ENCODE results near the gene MAPK11.

The MAPK11 gene

DNA sequence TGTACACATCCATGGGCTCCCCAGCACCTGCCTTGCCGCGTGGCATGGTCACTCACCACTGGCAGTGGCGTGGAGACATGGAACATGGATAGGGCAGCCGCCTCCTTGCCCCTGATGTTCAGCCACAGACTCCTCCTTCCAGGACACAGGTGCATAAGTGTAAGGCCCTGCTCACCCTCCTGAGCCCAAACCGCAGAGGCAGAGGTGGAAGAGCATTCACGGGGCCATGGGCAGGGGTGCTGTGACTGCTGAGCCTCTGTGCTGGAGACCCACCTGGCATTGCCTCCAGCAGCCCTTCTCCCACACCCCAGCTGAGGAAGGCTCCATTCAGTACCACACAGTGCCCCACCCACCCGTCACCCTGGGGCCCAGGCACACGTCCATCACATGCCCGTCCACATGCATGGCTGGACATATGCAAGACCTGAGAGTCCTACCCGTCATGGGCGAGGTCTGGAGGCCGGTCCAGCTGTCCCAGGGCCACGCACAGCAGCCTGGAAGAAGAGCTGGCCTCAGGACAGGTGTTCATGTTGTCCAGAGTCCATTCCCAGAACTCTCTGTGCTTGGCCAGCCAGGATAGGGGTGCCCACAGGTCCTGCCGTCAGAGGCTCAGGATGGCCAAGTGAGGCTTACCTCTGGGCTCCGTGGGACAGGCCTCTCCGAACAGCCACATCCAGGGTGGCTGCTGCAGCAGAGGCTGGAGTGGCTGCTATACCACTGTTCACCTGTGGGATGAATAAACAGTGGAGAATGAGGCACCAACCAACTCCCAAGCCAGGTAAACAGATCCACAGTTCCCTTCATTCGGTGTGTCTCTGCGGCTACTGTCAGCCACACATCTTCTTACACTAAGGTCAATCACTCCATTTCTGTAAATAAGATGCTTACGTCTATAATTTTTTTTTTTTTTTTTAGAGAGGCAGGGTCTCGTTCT lies 23.7 kb downstream of the MAPK11 start:
- DNase-seq = no peak

- no peak for DNase-seq
These were observed 24.7 kb downstream of the MAPK11 start for GRCh38 chr22:50245214-50246072.

- DNase-seq = peak; percentile 93 to 95
These were observed 25.6 kb downstream of the MAPK11 start, which contains the start of gene TUBGCP6 for GRCh38 chr22:50244420-50245213. TUBGCP6 (minus strand) TSS chr22:50245023; CDS start chr22:50244459, 564 bp downstream.

GRCh38 chr22:50243685-50244419 lies 26.3 kb downstream of the MAPK11 start:
- DNase-seq = peak; percentile 1 to 9

DNA sequence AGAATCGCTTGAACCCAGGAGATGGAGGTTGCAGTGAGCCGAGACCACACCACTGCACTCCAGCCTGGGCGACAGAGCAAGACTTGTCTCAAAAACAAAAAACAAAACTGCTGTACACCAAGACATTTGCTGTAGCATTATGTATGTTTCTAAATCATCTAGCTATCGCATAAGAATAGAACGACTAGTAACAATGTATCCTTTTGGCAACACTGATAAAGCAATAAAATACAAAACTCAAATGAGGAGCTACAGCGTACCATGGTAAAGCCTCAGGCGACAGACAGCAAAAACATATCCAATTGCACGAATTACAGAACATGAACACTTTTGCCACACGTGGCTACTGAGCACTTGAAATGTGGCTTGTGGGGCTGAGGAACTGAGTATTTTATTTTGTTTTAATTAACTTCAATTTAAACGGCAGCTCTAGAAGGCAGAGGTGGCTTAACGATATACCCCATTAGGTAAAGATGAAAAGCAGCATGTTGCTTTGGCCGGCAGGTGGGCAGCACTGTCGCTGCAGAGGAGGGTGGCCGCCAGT lies 27.7 kb downstream of the MAPK11 start:
- no peak for DNase-seq

- DNase-seq = no peak
These were observed 31.4 kb downstream of the MAPK11 start for GRCh38 chr22:50238755-50239154.

DNA sequence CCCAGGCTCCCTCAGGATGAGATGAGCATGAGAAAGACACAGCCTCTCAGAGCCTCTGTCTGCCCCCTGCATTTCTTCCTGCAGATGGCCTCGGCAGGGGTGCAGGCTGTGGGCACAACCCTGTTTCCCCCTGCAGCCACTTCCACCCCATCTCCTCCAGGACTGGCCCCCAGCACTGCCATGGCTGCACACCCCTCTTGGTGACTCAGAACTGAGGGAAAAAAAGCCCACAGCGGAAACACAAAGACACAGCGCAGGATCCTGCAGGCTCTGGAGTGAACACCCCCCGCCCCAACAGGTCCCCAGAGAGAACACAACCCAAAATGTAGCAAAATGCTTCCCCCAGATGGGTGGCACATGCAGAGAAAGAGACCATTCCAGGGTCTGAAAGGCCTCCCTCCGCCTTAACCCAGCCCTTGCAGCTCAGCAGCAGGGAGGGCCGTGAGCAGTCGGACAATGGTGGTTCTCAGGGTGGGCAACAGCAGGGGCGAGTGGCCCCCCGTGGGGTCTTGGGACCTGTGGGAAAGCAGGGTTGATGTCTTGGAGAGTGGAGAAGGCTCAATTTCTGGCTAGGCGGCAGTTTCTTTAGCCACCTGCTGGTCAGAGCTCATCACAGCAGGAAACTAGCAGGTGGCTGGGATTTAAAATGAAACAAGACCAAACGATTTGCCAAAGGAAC lies 33.3 kb downstream of the MAPK11 start:
- peak; percentile 6 to 17 for DNase-seq

- no peak for DNase-seq
These were observed 37.0 kb downstream of the MAPK11 start for GRCh38 chr22:50233223-50233622.

DNA sequence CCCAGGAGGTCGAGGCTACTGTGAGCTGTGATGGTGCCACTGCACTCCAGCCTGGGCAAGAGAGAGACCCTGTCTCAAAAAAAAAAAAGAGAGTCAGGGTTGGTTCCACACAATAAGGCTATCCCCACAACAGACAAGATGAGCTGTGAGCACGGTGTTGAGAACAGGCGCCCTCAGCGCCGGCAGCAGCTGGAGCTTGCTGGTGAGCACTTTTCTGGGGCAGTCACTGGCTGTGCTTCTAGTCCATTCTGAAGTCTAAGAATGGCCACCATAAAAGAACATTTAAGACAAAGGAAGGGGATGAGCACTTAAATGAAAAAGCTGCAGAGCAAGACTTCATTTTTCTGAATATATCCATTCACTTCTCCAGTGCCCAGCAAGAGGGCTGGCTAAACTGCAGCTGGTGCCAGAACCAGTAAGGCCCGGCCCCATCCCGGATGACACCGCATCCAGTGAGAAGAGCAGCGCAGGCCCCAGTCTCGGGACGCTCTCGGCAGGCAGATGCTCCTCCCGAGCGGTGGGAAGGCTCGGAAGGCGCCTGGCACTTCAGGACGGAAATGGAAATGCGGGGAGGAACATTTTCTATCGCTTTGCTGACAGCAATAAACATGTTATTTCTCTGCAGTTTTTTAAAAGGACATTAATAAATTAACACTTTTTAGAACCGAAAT lies 37.6 kb downstream of the MAPK11 start:
- no peak for DNase-seq

DNA sequence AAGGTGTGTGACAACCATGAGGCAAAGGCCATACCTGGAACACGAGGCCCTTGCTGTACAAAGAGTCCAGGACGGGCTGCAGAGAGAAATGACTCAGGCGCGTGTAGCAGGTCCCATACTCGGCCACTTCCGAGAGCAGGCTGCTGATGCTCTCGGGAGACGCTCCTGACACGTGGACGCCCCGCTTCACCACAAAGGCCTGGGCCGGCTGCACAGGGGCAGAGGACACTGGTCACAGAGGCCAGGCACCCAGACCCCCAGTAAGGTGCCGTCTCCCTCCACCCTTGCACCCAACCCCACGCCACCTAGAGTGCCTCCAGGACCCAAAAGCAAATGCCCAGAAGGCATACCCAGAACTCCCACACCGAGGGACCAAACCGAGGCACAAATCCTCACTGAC lies 40.8 kb downstream of the MAPK11 start:
- no peak for DNase-seq

- no peak for DNase-seq
These were observed 41.8 kb downstream of the MAPK11 start for GRCh38 chr22:50228366-50228765.

GRCh38 chr22:50227579-50228215 lies 42.5 kb downstream of the MAPK11 start:
- no peak for DNase-seq

DNA sequence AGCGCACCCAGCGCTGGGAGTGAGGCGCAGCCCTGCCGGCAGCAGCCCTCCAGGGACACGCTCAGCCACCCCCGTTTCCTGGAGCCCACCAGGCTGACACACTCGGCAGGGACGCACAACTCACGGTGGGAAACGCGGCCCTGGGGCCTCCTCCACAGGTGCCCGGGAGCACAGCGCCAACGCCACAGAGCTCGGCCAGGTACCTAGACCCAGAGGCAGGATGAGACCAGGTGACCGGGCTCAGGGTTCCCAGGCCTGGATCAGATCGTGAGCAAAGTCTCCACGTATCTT lies 43.4 kb downstream of the MAPK11 start:
- DNase-seq = no peak

- DNase-seq = no peak
These were observed 43.9 kb downstream of the MAPK11 start for GRCh38 chr22:50226063-50226874.

DNA sequence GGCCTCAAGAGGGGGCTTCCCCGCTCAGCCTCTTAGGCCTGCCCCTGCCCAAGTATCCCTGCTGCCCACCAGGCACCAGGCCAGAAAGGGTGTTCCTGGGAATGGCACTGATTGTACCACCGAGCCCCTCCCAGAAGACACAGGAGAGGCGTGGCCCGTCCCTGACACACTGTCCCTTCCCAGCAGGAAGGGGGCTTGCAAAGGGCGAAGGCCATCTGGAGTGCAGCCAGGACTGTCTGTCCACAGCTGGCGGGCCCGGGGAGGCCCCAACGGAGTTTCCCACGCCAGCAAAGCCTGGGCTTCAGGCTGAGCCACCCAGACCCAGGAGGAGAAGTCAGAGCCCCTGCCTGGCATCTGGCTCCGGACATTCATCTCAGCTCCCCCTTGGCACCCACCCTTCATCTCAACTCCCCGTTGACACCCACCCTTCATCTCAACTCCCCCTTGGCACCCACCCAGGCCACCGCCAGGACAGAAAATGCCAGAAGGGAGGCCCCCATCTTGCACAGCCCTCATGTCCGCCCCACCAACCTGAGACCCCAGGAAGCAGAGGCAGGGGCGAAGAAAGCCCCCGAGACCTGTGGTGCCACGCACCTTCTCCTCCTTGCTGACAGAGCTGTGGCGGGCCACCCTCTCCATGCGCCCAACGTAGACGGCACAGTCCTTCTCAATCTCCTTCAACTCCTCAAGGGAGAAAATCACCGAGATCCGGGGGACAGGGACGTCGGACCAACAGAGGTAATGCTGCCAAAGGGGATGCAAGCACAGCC lies 44.8 kb downstream of the MAPK11 start:
- no peak for DNase-seq

- DNase-seq = no peak
These were observed 46.1 kb downstream of the MAPK11 start for GRCh38 chr22:50224071-50224470.

- no peak for DNase-seq
These were observed 47.7 kb downstream of the MAPK11 start for GRCh38 chr22:50222508-50222907.

Data from inflammatory macrophage (primary cell).